Left lobe of liver (tissue), 2 donors: ENCODE data around the gene NLRP12. TPM values are rescaled to one million over a fixed set of nuclear protein-coding genes. Genes with fewer than 3 reads are reported as not detected.
"Not testable (repeated sequence)": the region's sequence is repeated elsewhere in the genome, so short reads cannot be mapped to it uniquely, and the experiment has no call there.

ENCODE experiments used
- ATAC-seq: fragments of 200-7000 bp; cut with Tn5 transposase; one replicate; pipeline ENCODE4 v1.9.1; 2020; ENCODE audit warnings: mild to moderate bottlenecking, moderate library complexity
- DNase-seq: peaks from one replicate; pipeline ENCODE4 v3.0.0-alpha.2; 2020; ENCODE audit warnings: low spot score
- total RNA-seq: library from RNA; stranded (reverse); gene quantifications from one replicate; pipeline ENCODE4 v1.2.1, GENCODE V29; 2021
- donor health status: DM: no; HTN: no; CAD: no; lungs with moderate emphysema.
- donor health status: DM: no; HTN: yes; CAD: no.

Gene NLRP12
- total RNA-seq, 1 donor from 2014 or later, result 0.28 TPM

GRCh38 chr19:53785196-53785889, 38.8 kb downstream of the NLRP12 start:
- no peak for ATAC-seq
- DNase-seq, result no peak

GRCh38 chr19:53782698-53783097, 41.4 kb downstream of the NLRP12 start:
- ATAC-seq, result no peak
- DNase-seq, result no peak

GRCh38 chr19:53781332-53781731, 42.8 kb downstream of the NLRP12 start:
- DNase-seq, ATAC-seq: not testable (repeated sequence)

- no peak for DNase-seq
- ATAC-seq, result no peak
These were observed 43.6 kb downstream of the NLRP12 start for GRCh38 chr19:53780506-53780905.

GRCh38 chr19:53775524-53775923, 48.6 kb downstream of the NLRP12 start:
- DNase-seq, result no peak

GRCh38 chr19:53774491-53774890, 49.6 kb downstream of the NLRP12 start:
- ATAC-seq, DNase-seq: not testable (repeated sequence)

More at GRCh38 chr19:53775524-53775923, 48.6 kb downstream of the NLRP12 start:
- ATAC-seq, result no peak

- ATAC-seq, result no peak
- DNase-seq, result no peak
These were observed 50.1 kb downstream of the NLRP12 start for GRCh38 chr19:53773999-53774398.

GRCh38 chr19:53772943-53773342, 51.2 kb downstream of the NLRP12 start:
- DNase-seq, result peak; percentile 50
- ATAC-seq, result peak; percentile 77

- no peak for ATAC-seq
- no peak for DNase-seq
These were observed 53.0 kb downstream of the NLRP12 start for GRCh38 chr19:53771144-53771543.

GRCh38 chr19:53769696-53770309, 54.3 kb downstream of the NLRP12 start:
- ATAC-seq, DNase-seq: not testable (repeated sequence)

GRCh38 chr19:53768401-53768800, 55.7 kb downstream of the NLRP12 start:
- DNase-seq (no peak), ATAC-seq (no peak)

GRCh38 chr19:53758991-53759390, 65.1 kb downstream of the NLRP12 start:
- ATAC-seq, DNase-seq: not testable (repeated sequence)

Other genes with a start within 250 kb of the NLRP12 start
- not detected for gene DPRX, start 192.3 kb downstream of the NLRP12 start, total RNA-seq
- gene MYADM, start 43.6 kb upstream of the NLRP12 start, total RNA-seq, result 15.2 TPM
- gene PRKCG, start 57.9 kb upstream of the NLRP12 start, total RNA-seq, result 0.08 TPM
- not detected for gene CACNG7, start 85.0 kb upstream of the NLRP12 start, total RNA-seq
- not detected for gene CACNG8, start 138.6 kb upstream of the NLRP12 start, total RNA-seq
- gene CACNG6, start 167.3 kb upstream of the NLRP12 start, total RNA-seq, result not detected
- gene VSTM1, start 239.6 kb upstream of the NLRP12 start, total RNA-seq, result not detected